HCT116 (cell line): ENCODE results near the gene SPEM3. TPM values are rescaled to one million over a fixed set of nuclear protein-coding genes. Genes with fewer than 3 reads are reported as not detected.

Experiments used
- CBX3 ChIP-seq: IDR thresholded peaks from 2 replicates; pipeline ENCODE4 v1.6.1; 2012; ENCODE audit warnings: low read depth
- CEBPB ChIP-seq: IDR thresholded peaks from 2 replicates; pipeline ENCODE4 v1.6.1; 2012; ENCODE audit warnings: low read depth
- EGR1 ChIP-seq: IDR thresholded peaks from 2 replicates; pipeline ENCODE4 v1.6.1; 2012; ENCODE audit warnings: low read depth
- FOSL1 ChIP-seq: IDR thresholded peaks from 2 replicates; pipeline ENCODE4 v1.6.1; 2012; ENCODE audit warnings: low read depth
- POLR2AphosphoS5 ChIP-seq: IDR thresholded peaks from 2 replicates; pipeline ENCODE4 v1.6.1; 2011; ENCODE audit warnings: mild to moderate bottlenecking, low read depth, low read length, moderate library complexity
- SIN3A ChIP-seq: IDR thresholded peaks from 2 replicates; pipeline ENCODE4 v1.6.1; 2012; ENCODE audit warnings: low read depth
- SP1 ChIP-seq: IDR thresholded peaks from 2 replicates; pipeline ENCODE4 v1.6.1; 2012; ENCODE audit warnings: low read depth
- SRF ChIP-seq: IDR thresholded peaks from 2 replicates; pipeline ENCODE4 v1.6.1; 2012; ENCODE audit warnings: low read depth
- TCF7L2 ChIP-seq: IDR thresholded peaks from 2 replicates; pipeline ENCODE4 v1.7.0; 2011; ENCODE audit warnings: borderline replicate concordance, inconsistent platforms; ENCODE audit not compliant: insufficient read depth, insufficient read length; ENCODE audit errors: extremely low read depth
- ZNF274 ChIP-seq: fragments of 200-500 bp; sonication (Bioruptor generic); IDR thresholded peaks from 2 replicates; pipeline ENCODE4 v1.6.1; 2014; ENCODE audit warnings: mild to moderate bottlenecking, low read depth, low read length, inconsistent platforms
- total RNA-seq: library from RNA; stranded (reverse); gene quantifications from one replicate; pipeline ENCODE4 v1.2.1, GENCODE V29; 2021; ENCODE audit not compliant: unreplicated experiment
- TF ChIP-seq, protein P1 (sequence below): IDR thresholded peaks from 2 replicates; pipeline ENCODE4 v1.6.1; 2012; ENCODE audit warnings: low read depth
- TF ChIP-seq, protein P2 (sequence below), 3 experiments: fragments of 200-600 bp in 1 of 3; sonication (generic) in 1 of 3; IDR thresholded peaks in 2 of 3; conservative IDR thresholded peaks in 1 of 3; 2 replicates each; pipeline ENCODE4 v1.5.1; 2012 to 2017; ENCODE audit warnings: low read depth in 2 of 3, low read length in 2 of 3, antibody characterized with exemption in 1 of 3, borderline replicate concordance in 1 of 3, control low read depth in 1 of 3, mild to moderate bottlenecking in 1 of 3, mixed read lengths in 1 of 3, mixed run types in 1 of 3, moderate library complexity in 1 of 3; ENCODE audit not compliant: insufficient read depth in 1 of 3

SPEM3 gene
- total RNA-seq, 1 experiment from 2014 or later, result not detected

DNA sequence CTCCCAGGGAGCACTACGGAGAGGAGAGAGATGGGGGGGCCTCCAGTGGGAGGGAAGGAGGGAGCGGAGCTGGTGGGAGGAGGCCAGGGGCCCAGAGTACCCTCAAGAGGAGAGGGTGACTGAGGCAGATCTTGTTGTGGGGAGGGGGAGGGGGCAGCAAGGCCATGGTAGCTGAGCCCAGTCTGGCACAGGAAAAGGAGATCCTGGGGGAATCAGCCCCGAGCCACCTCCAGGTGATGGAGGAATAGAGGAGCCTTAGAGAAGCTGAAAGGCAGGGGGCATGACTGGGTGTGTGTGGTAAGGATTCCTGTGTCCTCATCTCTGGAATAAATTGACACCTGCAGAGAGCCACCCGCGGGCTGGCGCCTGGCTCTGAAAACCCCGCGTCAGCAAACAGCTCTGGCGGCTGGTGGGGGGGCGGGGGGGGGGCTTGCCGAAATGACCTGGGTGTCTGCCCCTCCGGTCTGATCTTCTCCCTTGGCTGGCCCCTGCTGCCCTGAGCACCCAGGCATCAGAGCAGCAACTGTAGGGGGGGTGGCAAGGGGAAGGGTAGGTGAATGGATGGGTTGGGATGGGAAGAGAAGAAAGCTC, 22.3 kb upstream of the SPEM3 start (continued):
- TF ChIP-seq, protein P1, sequence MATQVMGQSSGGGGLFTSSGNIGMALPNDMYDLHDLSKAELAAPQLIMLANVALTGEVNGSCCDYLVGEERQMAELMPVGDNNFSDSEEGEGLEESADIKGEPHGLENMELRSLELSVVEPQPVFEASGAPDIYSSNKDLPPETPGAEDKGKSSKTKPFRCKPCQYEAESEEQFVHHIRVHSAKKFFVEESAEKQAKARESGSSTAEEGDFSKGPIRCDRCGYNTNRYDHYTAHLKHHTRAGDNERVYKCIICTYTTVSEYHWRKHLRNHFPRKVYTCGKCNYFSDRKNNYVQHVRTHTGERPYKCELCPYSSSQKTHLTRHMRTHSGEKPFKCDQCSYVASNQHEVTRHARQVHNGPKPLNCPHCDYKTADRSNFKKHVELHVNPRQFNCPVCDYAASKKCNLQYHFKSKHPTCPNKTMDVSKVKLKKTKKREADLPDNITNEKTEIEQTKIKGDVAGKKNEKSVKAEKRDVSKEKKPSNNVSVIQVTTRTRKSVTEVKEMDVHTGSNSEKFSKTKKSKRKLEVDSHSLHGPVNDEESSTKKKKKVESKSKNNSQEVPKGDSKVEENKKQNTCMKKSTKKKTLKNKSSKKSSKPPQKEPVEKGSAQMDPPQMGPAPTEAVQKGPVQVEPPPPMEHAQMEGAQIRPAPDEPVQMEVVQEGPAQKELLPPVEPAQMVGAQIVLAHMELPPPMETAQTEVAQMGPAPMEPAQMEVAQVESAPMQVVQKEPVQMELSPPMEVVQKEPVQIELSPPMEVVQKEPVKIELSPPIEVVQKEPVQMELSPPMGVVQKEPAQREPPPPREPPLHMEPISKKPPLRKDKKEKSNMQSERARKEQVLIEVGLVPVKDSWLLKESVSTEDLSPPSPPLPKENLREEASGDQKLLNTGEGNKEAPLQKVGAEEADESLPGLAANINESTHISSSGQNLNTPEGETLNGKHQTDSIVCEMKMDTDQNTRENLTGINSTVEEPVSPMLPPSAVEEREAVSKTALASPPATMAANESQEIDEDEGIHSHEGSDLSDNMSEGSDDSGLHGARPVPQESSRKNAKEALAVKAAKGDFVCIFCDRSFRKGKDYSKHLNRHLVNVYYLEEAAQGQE, result no peak
- TF ChIP-seq EGR1 (no peak), SP1 (no peak), CEBPB (no peak), SRF (no peak), SIN3A (no peak), TCF7L2 (no peak), FOSL1 (no peak), CBX3 (no peak), ZNF274 (no peak), POLR2AphosphoS5 (no peak)
- TF ChIP-seq, protein P2, sequence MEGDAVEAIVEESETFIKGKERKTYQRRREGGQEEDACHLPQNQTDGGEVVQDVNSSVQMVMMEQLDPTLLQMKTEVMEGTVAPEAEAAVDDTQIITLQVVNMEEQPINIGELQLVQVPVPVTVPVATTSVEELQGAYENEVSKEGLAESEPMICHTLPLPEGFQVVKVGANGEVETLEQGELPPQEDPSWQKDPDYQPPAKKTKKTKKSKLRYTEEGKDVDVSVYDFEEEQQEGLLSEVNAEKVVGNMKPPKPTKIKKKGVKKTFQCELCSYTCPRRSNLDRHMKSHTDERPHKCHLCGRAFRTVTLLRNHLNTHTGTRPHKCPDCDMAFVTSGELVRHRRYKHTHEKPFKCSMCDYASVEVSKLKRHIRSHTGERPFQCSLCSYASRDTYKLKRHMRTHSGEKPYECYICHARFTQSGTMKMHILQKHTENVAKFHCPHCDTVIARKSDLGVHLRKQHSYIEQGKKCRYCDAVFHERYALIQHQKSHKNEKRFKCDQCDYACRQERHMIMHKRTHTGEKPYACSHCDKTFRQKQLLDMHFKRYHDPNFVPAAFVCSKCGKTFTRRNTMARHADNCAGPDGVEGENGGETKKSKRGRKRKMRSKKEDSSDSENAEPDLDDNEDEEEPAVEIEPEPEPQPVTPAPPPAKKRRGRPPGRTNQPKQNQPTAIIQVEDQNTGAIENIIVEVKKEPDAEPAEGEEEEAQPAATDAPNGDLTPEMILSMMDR (IDR thresholded peaks at IDR 0.05 in 2 of 3, conservative IDR thresholded peaks at IDR 0.05 in 1 of 3; ENCODE audit: borderline replicate concordance in 1 of 3, insufficient read depth in 1 of 3, low read depth in 2 of 3, low read length in 2 of 3), result no peak
